Measurements from ENCODE around the gene JADE3.

Gene JADE3

GRCh38 chrX:47047989-47048388 lies 135.8 kb downstream of the JADE3 start:
- DNase-seq, result no peak

- DNase-seq, result no peak
Observed at GRCh38 chrX:47059142-47059874, 147.1 kb downstream of the JADE3 start.

GRCh38 chrX:47060708-47061107 lies 148.5 kb downstream of the JADE3 start:
- DNase-seq, result no peak

- no peak for DNase-seq
Observed at GRCh38 chrX:47061238-47061919, 149.2 kb downstream of the JADE3 start.

- DNase-seq, result no peak
Observed at GRCh38 chrX:47063179-47063578, 151.0 kb downstream of the JADE3 start.

GRCh38 chrX:47068214-47068613 lies 156.0 kb downstream of the JADE3 start:
- DNase-seq, result no peak

GRCh38 chrX:47068720-47069119 lies 156.5 kb downstream of the JADE3 start:
- no peak for DNase-seq

GRCh38 chrX:47078129-47079043 lies 166.2 kb downstream of the JADE3 start, which contains the start of gene RGN:
TSS of gene RGN (plus strand) at chrX:47078443. CDS start at chrX:47081145, 2,702 bp downstream.
- no peak for DNase-seq

- DNase-seq, result no peak
Observed at GRCh38 chrX:47080215-47080914, 168.1 kb downstream of the JADE3 start.

- DNase-seq, result no peak
Observed at GRCh38 chrX:47080915-47081236, 168.7 kb downstream of the JADE3 start.

GRCh38 chrX:47091149-47091775 lies 179.0 kb downstream of the JADE3 start:
- no peak for DNase-seq

- no peak for DNase-seq
Observed at GRCh38 chrX:47093248-47093647, 181.0 kb downstream of the JADE3 start.

GRCh38 chrX:47093860-47094259 lies 181.6 kb downstream of the JADE3 start:
- no peak for DNase-seq

- no peak for DNase-seq
Observed at GRCh38 chrX:47097018-47097417, 184.8 kb downstream of the JADE3 start.

- DNase-seq, result no peak
Observed at GRCh38 chrX:47098338-47099094, 186.3 kb downstream of the JADE3 start.

GRCh38 chrX:47101206-47101605 lies 189.0 kb downstream of the JADE3 start:
- DNase-seq, result no peak

All from NCI-H526 treated with DMSO at 0.1 percent for 48 hours (cell line).